ENCODE data around the gene TMPRSS7.

Gene TMPRSS7

GRCh38 chr3:112127522-112128494, 93.3 kb downstream of the TMPRSS7 start:
- no peak for DNase-seq (ENCODE audit: low read depth in 1 of 2, low spot score in 1 of 2)

DNA sequence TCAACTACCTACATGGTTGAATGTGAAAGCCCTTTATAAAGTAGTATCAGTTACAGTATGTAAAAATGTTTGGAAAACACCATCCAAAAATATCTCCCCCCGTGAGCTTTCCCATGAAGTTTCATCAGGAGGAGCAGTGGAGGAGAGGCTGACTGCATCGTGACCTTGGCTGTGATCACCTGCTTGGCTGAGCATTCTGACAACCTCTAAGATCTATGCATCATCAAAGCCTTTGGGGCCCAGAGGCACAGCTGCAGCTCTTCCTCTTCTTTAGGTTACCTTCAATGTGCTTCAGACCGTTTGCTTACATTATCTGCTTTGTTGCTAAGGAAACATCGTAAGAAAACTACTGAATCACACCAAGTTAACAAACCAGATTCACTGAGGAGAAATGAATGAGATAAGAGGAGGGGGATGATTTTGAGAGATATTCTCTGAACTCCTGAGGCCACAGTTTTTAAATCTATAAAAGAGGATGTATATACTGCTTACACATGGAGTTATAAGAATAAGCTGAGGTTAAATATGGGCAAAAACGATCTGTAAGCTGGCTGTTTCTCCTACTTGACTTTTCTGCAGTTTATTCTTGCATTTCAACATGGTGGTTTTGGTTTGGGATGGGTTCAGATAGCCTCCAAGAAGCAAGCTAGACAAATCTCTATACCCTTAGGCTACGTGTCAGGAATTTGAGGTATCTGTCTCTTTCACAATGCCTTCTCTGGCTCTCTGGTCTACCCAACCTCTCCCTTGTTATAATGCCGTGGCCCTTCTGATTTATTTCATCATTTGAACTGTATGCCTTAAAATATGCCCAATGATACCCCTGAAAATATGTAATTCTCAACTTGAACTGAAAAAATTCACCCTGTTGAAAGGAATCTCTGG, 94.5 kb downstream of the TMPRSS7 start:
- peak in 1 of 2 donors; percentile 42 for DNase-seq (ENCODE audit: low read depth in 1 of 2, low spot score in 1 of 2)

GRCh38 chr3:112129925-112130637, 95.5 kb downstream of the TMPRSS7 start:
- DNase-seq (ENCODE audit: low read depth in 1 of 2, low spot score in 1 of 2), result no peak

- DNase-seq (ENCODE audit: low read depth in 1 of 2, low spot score in 1 of 2), result no peak
Measured at GRCh38 chr3:112130638-112130993, 96.1 kb downstream of the TMPRSS7 start.

Data from activated CD4-positive, alpha-beta T cell treated with anti-CD3 and anti-CD28 coated beads, Interleukin-2, amount 50 U/mL, for 24 hours (primary cell).